Neural cell (in vitro differentiated cells): Measurements from ENCODE around the gene NRG2. TPM values are rescaled to one million over a fixed set of nuclear protein-coding genes. Genes with fewer than 3 reads are reported as not detected.

Experiments used
- H2AFZ ChIP-seq: fragments of 200-600, 300-800 bp; sonication (generic), shearing (Covaris generic); 2 replicates; pipeline ENCODE4 v1.6.0; 2014; ENCODE audit warnings: low read depth, mild to moderate bottlenecking, antibody characterized with exemption, low read length, moderate library complexity
- H3F3A ChIP-seq: fragments of 200-600 bp; shearing (Covaris generic); 2 replicates; pipeline ENCODE4 v1.6.1; 2016; ENCODE audit warnings: mild to moderate bottlenecking, moderate library complexity, mixed read lengths, antibody characterized with exemption, low read length; ENCODE audit not compliant: insufficient read depth, poor library complexity, severe bottlenecking
- H3K27ac ChIP-seq: fragments of 200-600, 300-800 bp; sonication (generic), shearing (Covaris generic); 2 replicates; pipeline ENCODE4 v1.5.1; 2014; ENCODE audit warnings: mild to moderate bottlenecking, low read length, moderate library complexity
- H3K27me3 ChIP-seq: fragments of 300-800, 200-600 bp; sonication (generic), shearing (Covaris generic); 2 replicates; pipeline ENCODE4 v1.6.0; 2014; ENCODE audit warnings: mild to moderate bottlenecking, low read depth, low read length, moderate library complexity; ENCODE audit not compliant: insufficient read depth
- H3K36me3 ChIP-seq: fragments of 300-800, 200-600 bp; sonication (generic), shearing (Covaris generic); 2 replicates; pipeline ENCODE4 v1.5.1; 2014; ENCODE audit warnings: mild to moderate bottlenecking, antibody characterized with exemption, low read length, moderate library complexity; ENCODE audit not compliant: insufficient read depth
- H3K4me2 ChIP-seq: fragments of 300-800, 200-600 bp; sonication (generic), shearing (Covaris generic); 2 replicates; pipeline ENCODE4 v1.6.0; 2014; ENCODE audit warnings: mild to moderate bottlenecking, low read length
- H3K4me3 ChIP-seq: fragments of 300-800, 200-600 bp; sonication (generic), shearing (Covaris generic); 2 replicates; pipeline ENCODE4 v1.5.1; 2014; ENCODE audit warnings: mild to moderate bottlenecking, low read length, moderate library complexity
- H3K79me2 ChIP-seq: fragments of 200-600 bp; shearing (Covaris generic); replicated peaks from 2 replicates; pipeline ENCODE4 v1.6.0; 2014; ENCODE audit warnings: mild to moderate bottlenecking, low read length, moderate library complexity; ENCODE audit not compliant: insufficient read depth
- H3K9ac ChIP-seq: fragments of 300-800, 200-600 bp; sonication (generic), shearing (Covaris generic); 2 replicates; pipeline ENCODE4 v1.6.1; 2016; ENCODE audit warnings: mild to moderate bottlenecking, low read length, mixed read lengths
- H3K9me2 ChIP-seq: fragments of 200-600 bp; shearing (Covaris generic); 2 replicates; pipeline ENCODE4 v1.6.1; 2016; ENCODE audit warnings: mild to moderate bottlenecking, low read length, mixed read lengths; ENCODE audit not compliant: insufficient read depth
- H3K9me3 ChIP-seq: fragments of 200-600, 300-800 bp; sonication (generic), shearing (Covaris generic); 2 replicates; pipeline ENCODE4 v1.6.1; 2016; ENCODE audit warnings: mild to moderate bottlenecking, mixed run types, low read length, moderate library complexity, mixed read lengths
- H4K20me1 ChIP-seq: fragments of 200-600 bp; shearing (Covaris generic); 2 replicates; pipeline ENCODE4 v1.6.1; 2016; ENCODE audit warnings: mild to moderate bottlenecking, mixed run types; ENCODE audit not compliant: insufficient read depth
- CTCF ChIP-seq: fragments of 450-650 bp; IDR thresholded peaks from 2 replicates; pipeline ENCODE4 v1.5.1; 2014; ENCODE audit warnings: antibody characterized with exemption, mild to moderate bottlenecking, moderate library complexity; ENCODE audit not compliant: poor library complexity, severe bottlenecking
- EP300 ChIP-seq: fragments of 450-650 bp; conservative IDR thresholded peaks from 2 replicates; pipeline ENCODE4 v1.6.1; 2014; ENCODE audit warnings: antibody characterized with exemption, mild to moderate bottlenecking, moderate library complexity; ENCODE audit not compliant: poor library complexity, severe bottlenecking
- EZH2 ChIP-seq: fragments of 200-600, 300-800 bp; shearing (Covaris generic), sonication (generic); IDR thresholded peaks from 2 replicates; pipeline ENCODE4 v1.6.1; 2014; ENCODE audit warnings: antibody characterized with exemption, low read length, borderline replicate concordance, mild to moderate bottlenecking; ENCODE audit not compliant: insufficient read depth, poor library complexity, severe bottlenecking
- MXI1 ChIP-seq: fragments of 450-650 bp; conservative IDR thresholded peaks from 2 replicates; pipeline ENCODE4 v1.6.1; 2014; ENCODE audit warnings: antibody characterized with exemption, mild to moderate bottlenecking; ENCODE audit not compliant: poor library complexity, severe bottlenecking
- POLR2AphosphoS5 ChIP-seq: IDR thresholded peaks from 2 replicates; pipeline ENCODE4 v1.6.1; 2012
- RAD21 ChIP-seq: fragments of 450-650 bp; conservative IDR thresholded peaks from 2 replicates; pipeline ENCODE4 v1.6.1; 2014; ENCODE audit warnings: antibody characterized with exemption, mild to moderate bottlenecking, moderate library complexity
- SMC3 ChIP-seq: fragments of 450-650 bp; conservative IDR thresholded peaks from 2 replicates; pipeline ENCODE4 v1.6.1; 2014; ENCODE audit warnings: antibody characterized with exemption, mild to moderate bottlenecking, moderate library complexity; ENCODE audit not compliant: poor library complexity
- TAF1 ChIP-seq: IDR thresholded peaks from 2 replicates; pipeline ENCODE4 v1.6.1; 2012; ENCODE audit warnings: low read depth
- polyA plus RNA-seq: library from polyadenylated mRNA; depleted of rRNA; stranded (reverse); fragments of >200 nt; gene quantifications from 2 replicates; pipeline ENCODE4 v1.2.3, GENCODE V29; 2014
- TF ChIP-seq, protein P1 (sequence below): IDR thresholded peaks from 2 replicates; pipeline ENCODE4 v1.6.1; 2012; ENCODE audit warnings: borderline replicate concordance

Gene NRG2
- polyA plus RNA-seq, 1 donor from 2014 or later: 5.4 TPM

GRCh38 chr5:139805545-139805944 is 237.6 kb downstream of the NRG2 start:
- Histone ChIP-seq H3K4me3 (no peak overlapping the region), H4K20me1 (peaks cover 2% of the 10 kb centered on the region), H3K9me3 (no peaks in the 10 kb centered on the region), H3K36me3 (no peaks in the 10 kb centered on the region), H3F3A (no peaks in the 10 kb centered on the region), H2AFZ (no peak overlapping the region), H3K27ac (no peak overlapping the region), H3K9me2 (no peaks in the 10 kb centered on the region), H3K27me3 (no peaks in the 10 kb centered on the region), H3K9ac (no peak overlapping the region), H3K4me2 (no peak overlapping the region), H3K79me2 (no peaks in the 10 kb centered on the region)
- no peak for TF ChIP-seq RAD21

GRCh38 chr5:139804800-139805397 is 238.2 kb downstream of the NRG2 start:
- no peaks in the 10 kb centered on the region for H3K9me3 ChIP-seq
- H3K36me3 ChIP-seq: no peaks in the 10 kb centered on the region
- H3K4me3 ChIP-seq: no peak overlapping the region
- peaks cover 2% of the 10 kb centered on the region for H4K20me1 ChIP-seq
- TF ChIP-seq EZH2 (no peak), TAF1 (no peak), POLR2AphosphoS5 (no peak), MXI1 (no peak), RAD21 (no peak), CTCF (no peak), EP300 (no peak), SMC3 (no peak)
- TF ChIP-seq, protein P1, sequence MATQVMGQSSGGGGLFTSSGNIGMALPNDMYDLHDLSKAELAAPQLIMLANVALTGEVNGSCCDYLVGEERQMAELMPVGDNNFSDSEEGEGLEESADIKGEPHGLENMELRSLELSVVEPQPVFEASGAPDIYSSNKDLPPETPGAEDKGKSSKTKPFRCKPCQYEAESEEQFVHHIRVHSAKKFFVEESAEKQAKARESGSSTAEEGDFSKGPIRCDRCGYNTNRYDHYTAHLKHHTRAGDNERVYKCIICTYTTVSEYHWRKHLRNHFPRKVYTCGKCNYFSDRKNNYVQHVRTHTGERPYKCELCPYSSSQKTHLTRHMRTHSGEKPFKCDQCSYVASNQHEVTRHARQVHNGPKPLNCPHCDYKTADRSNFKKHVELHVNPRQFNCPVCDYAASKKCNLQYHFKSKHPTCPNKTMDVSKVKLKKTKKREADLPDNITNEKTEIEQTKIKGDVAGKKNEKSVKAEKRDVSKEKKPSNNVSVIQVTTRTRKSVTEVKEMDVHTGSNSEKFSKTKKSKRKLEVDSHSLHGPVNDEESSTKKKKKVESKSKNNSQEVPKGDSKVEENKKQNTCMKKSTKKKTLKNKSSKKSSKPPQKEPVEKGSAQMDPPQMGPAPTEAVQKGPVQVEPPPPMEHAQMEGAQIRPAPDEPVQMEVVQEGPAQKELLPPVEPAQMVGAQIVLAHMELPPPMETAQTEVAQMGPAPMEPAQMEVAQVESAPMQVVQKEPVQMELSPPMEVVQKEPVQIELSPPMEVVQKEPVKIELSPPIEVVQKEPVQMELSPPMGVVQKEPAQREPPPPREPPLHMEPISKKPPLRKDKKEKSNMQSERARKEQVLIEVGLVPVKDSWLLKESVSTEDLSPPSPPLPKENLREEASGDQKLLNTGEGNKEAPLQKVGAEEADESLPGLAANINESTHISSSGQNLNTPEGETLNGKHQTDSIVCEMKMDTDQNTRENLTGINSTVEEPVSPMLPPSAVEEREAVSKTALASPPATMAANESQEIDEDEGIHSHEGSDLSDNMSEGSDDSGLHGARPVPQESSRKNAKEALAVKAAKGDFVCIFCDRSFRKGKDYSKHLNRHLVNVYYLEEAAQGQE: no peak
- H3K79me2 ChIP-seq: no peaks in the 10 kb centered on the region
- H3F3A ChIP-seq: no peaks in the 10 kb centered on the region
- H3K27ac ChIP-seq: no peak overlapping the region
- H3K4me2 ChIP-seq: no peak overlapping the region
- H3K27me3 ChIP-seq: no peaks in the 10 kb centered on the region
- H3K9ac ChIP-seq: no peak overlapping the region
- H2AFZ ChIP-seq: no peak overlapping the region
- no peaks in the 10 kb centered on the region for H3K9me2 ChIP-seq

GRCh38 chr5:139803978-139804377 is 239.1 kb downstream of the NRG2 start:
- Histone ChIP-seq H3K9me2 (no peaks in the 10 kb centered on the region), H2AFZ (no peak overlapping the region), H3K27ac (no peak overlapping the region), H4K20me1 (peaks cover 2% of the 10 kb centered on the region), H3K4me3 (no peak overlapping the region), H3K27me3 (no peaks in the 10 kb centered on the region), H3F3A (no peaks in the 10 kb centered on the region), H3K9me3 (no peaks in the 10 kb centered on the region), H3K9ac (no peak overlapping the region), H3K4me2 (no peak overlapping the region), H3K36me3 (no peaks in the 10 kb centered on the region), H3K79me2 (peaks cover 3% of the 10 kb centered on the region)
- TF ChIP-seq, protein P1: no peak
- TF ChIP-seq SMC3 (no peak), RAD21 (no peak), TAF1 (no peak), CTCF (no peak), MXI1 (no peak), EP300 (no peak), POLR2AphosphoS5 (no peak), EZH2 (no peak)
